Measurements from ENCODE around the gene STK36. TPM values are rescaled to one million over a fixed set of nuclear protein-coding genes. Genes with fewer than 3 reads are reported as not detected.
A peak's percentile ranks its signal among the peaks of the same experiment; 100 is the strongest.

STK36 gene
- total RNA-seq, 1 experiment from 2014 or later = 48.6 TPM

DNA sequence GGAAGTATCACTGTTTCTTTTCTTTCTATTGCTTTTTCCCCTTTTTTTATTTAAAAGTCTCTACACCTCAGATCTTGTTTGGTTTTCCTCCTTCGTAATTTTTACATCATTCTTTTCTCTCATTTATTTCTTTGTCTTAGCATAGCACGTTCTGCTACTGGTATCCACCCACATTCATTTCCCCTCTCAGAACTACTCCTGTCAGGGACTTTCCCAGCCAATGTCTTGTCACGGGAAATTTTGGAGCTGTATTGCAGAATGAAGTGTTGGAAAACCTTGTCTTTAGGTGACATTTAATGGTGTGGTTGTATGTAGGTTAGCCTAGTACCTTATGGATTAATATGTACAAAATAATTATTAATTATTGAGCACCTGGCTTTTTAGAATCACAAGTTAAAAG, 72.7 kb downstream of the STK36 start:
- Histone ChIP-seq H3K27me3 (ENCODE audit: control insufficient read depth, insufficient read depth, low read length) (no peaks in the 10 kb centered on the region), H3K4me1 (ENCODE audit: control insufficient read depth, insufficient read depth, low read length) (no peaks in the 10 kb centered on the region), H3K36me3 (ENCODE audit: control insufficient read depth, insufficient read depth, low read length) (no peaks in the 10 kb centered on the region; the same call in 1 of the 2 replicates), H3K4me3 (ENCODE audit: low read depth in 2 of 2, low read length in 2 of 2) (no peak overlapping the region), H3K27ac (ENCODE audit: low read length) (no peak overlapping the region), H3K9me3 (ENCODE audit: control insufficient read depth, insufficient read depth, low read depth, low read length) (no peaks in the 10 kb centered on the region)
- no TSS peak for BruUV-seq (replicated peaks)
- ChIA-PET POLR2A (no interaction called here), CTCF (no interaction called here)
- TF ChIP-seq POLR2AphosphoS5 (IDR thresholded peaks at IDR 0.05; ENCODE audit: low read depth, low read length) (no peak), TCF7L2 (IDR thresholded peaks at IDR 0.05; ENCODE audit: low read depth, low read length) (no peak), SIN3A (IDR thresholded peaks at IDR 0.05; ENCODE audit: borderline replicate concordance, insufficient read depth, low read depth, low read length) (no peak)
- intact Hi-C loops (cut with micrococcal nuclease; ENCODE audit: unreplicated experiment) (no loop called here), in situ Hi-C loops (cut with HindIII; ENCODE audit: low pct_unique_long_range_greater_than_20kb, low sequenced_read_pairs) (no loop called here)
- DNase-seq (ENCODE audit: low read depth, low spot score) = no peak
- no peak for ATAC-seq

DNA sequence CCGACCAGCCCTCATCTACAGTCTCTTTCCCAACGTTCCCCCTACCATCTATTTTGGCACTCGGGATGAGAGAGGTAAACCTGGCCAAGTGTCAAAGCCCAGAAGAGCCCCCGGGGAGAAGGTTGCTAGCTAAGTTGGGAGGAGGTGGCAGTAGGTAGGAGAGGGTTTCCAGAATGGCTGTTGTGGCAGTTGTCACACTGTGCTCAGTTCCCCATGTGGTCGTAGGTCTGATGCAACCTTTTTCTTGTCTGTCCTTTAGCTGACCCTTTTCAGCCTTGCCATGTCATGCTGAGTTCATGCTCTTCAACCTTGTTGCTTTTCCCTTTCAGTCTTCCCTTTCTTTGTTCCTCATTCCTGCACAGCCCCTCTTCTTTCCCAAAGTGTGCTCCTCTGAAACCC, 73.3 kb downstream of the STK36 start:
- CTCF ChIA-PET = no interaction called here
- H3K36me3 ChIP-seq (ENCODE audit: control insufficient read depth, insufficient read depth, low read length) = no peaks in the 10 kb centered on the region; the same call in 1 of the 2 replicates
- POLR2A ChIA-PET = no interaction called here
- TF ChIP-seq, protein P1, sequence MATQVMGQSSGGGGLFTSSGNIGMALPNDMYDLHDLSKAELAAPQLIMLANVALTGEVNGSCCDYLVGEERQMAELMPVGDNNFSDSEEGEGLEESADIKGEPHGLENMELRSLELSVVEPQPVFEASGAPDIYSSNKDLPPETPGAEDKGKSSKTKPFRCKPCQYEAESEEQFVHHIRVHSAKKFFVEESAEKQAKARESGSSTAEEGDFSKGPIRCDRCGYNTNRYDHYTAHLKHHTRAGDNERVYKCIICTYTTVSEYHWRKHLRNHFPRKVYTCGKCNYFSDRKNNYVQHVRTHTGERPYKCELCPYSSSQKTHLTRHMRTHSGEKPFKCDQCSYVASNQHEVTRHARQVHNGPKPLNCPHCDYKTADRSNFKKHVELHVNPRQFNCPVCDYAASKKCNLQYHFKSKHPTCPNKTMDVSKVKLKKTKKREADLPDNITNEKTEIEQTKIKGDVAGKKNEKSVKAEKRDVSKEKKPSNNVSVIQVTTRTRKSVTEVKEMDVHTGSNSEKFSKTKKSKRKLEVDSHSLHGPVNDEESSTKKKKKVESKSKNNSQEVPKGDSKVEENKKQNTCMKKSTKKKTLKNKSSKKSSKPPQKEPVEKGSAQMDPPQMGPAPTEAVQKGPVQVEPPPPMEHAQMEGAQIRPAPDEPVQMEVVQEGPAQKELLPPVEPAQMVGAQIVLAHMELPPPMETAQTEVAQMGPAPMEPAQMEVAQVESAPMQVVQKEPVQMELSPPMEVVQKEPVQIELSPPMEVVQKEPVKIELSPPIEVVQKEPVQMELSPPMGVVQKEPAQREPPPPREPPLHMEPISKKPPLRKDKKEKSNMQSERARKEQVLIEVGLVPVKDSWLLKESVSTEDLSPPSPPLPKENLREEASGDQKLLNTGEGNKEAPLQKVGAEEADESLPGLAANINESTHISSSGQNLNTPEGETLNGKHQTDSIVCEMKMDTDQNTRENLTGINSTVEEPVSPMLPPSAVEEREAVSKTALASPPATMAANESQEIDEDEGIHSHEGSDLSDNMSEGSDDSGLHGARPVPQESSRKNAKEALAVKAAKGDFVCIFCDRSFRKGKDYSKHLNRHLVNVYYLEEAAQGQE (IDR thresholded peaks at IDR 0.05; ENCODE audit: insufficient read depth in 1 of 2, low read depth in 2 of 2, low read length in 1 of 2) = no peak
- TF ChIP-seq, protein P2, sequence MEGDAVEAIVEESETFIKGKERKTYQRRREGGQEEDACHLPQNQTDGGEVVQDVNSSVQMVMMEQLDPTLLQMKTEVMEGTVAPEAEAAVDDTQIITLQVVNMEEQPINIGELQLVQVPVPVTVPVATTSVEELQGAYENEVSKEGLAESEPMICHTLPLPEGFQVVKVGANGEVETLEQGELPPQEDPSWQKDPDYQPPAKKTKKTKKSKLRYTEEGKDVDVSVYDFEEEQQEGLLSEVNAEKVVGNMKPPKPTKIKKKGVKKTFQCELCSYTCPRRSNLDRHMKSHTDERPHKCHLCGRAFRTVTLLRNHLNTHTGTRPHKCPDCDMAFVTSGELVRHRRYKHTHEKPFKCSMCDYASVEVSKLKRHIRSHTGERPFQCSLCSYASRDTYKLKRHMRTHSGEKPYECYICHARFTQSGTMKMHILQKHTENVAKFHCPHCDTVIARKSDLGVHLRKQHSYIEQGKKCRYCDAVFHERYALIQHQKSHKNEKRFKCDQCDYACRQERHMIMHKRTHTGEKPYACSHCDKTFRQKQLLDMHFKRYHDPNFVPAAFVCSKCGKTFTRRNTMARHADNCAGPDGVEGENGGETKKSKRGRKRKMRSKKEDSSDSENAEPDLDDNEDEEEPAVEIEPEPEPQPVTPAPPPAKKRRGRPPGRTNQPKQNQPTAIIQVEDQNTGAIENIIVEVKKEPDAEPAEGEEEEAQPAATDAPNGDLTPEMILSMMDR (IDR thresholded peaks at IDR 0.05) = no peak
- no peak for TF ChIP-seq TCF7L2 (IDR thresholded peaks at IDR 0.05; ENCODE audit: low read depth, low read length)
- no peak for TF ChIP-seq SIN3A (IDR thresholded peaks at IDR 0.05; ENCODE audit: borderline replicate concordance, insufficient read depth, low read depth, low read length)
- TF ChIP-seq POLR2AphosphoS5 (IDR thresholded peaks at IDR 0.05; ENCODE audit: low read depth, low read length) = no peak
- intact Hi-C loops (cut with micrococcal nuclease; ENCODE audit: unreplicated experiment) = no loop called here
- no peaks in the 10 kb centered on the region for H3K4me1 ChIP-seq (ENCODE audit: control insufficient read depth, insufficient read depth, low read length)
- in situ Hi-C loops (cut with HindIII; ENCODE audit: low pct_unique_long_range_greater_than_20kb, low sequenced_read_pairs) = no loop called here
- BruUV-seq (replicated peaks) = no TSS peak
- no peak overlapping the region for H3K4me3 ChIP-seq (ENCODE audit: low read depth in 2 of 2, low read length in 2 of 2)
- ATAC-seq = no peak
- H3K9me3 ChIP-seq (ENCODE audit: control insufficient read depth, insufficient read depth, low read depth, low read length) = no peaks in the 10 kb centered on the region
- no peak for DNase-seq (ENCODE audit: low read depth, low spot score)
- H3K27me3 ChIP-seq (ENCODE audit: control insufficient read depth, insufficient read depth, low read length) = no peaks in the 10 kb centered on the region
- H3K27ac ChIP-seq (ENCODE audit: low read length) = peak overlapping the region; percentile 1; the same call in 1 of the 2 replicates
